GM10847 (cell line): ENCODE measurements around the gene TSSK2.

Experiments used
- POLR2A ChIP-seq: IDR thresholded peaks from 2 replicates; pipeline ENCODE4 v1.6.1; 2011; ENCODE audit not compliant: insufficient read length; ENCODE audit errors: extremely low read depth

TSSK2 gene

DNA sequence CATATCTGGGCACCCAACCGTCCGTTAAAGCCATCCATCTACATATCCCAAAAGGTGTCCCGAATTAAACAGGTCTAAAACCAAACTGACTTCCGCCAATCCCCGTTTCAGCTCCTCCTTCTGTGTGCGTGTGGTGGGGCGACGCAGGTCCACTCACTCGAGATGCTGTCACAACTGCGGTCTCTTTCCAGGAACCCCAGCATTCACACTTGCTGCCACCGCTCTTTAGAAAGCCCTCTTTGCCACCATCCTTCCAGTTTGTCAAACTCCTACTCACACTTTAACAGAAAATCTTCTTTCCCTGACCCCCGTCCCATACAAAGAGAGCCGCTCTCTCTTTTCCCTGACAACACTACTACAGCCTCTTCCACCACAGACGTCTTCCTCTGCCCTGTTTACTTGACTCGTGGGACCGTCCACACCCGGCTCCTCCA, 12.9 kb downstream of the TSSK2 start:
- TF ChIP-seq POLR2A = no peak

- no peak for TF ChIP-seq POLR2A
Observed at GRCh38 chr22:19146215-19146968, 15.3 kb downstream of the TSSK2 start.

- TF ChIP-seq POLR2A = no peak
Observed at GRCh38 chr22:19147195-19147780, 16.2 kb downstream of the TSSK2 start.

- no peak for TF ChIP-seq POLR2A
Observed at GRCh38 chr22:19148417-19149046, 17.4 kb downstream of the TSSK2 start.

GRCh38 chr22:19149047-19149883, 18.2 kb downstream of the TSSK2 start:
- no peak for TF ChIP-seq POLR2A

DNA sequence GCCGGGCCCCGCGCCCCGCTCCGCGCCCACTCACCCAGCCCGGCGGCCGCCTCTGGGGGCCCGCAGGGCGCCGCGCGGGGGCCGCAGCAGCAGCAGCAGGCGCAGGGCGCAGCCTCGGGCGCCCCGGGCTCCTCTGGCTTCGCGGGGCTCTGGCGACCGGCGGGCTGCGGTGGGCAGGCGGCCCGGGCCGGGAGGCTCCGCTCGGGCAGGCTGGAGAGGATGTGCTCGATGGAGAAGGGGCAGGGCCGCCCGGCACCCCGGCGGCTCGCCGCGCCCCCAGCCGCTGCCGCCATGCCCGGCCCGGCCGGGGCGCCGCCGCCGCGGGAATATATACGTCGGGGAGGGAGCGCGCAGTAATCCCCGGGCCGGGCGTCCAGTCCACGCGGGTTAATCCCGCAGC, 18.9 kb downstream of the TSSK2 start, which contains the start of gene GSC2:
Gene GSC2, minus strand, starts transcription at position 302 of the 400 bp plus-strand sequence. Its CDS starts 9 bp downstream, at position 293.
- no peak for TF ChIP-seq POLR2A

DNA sequence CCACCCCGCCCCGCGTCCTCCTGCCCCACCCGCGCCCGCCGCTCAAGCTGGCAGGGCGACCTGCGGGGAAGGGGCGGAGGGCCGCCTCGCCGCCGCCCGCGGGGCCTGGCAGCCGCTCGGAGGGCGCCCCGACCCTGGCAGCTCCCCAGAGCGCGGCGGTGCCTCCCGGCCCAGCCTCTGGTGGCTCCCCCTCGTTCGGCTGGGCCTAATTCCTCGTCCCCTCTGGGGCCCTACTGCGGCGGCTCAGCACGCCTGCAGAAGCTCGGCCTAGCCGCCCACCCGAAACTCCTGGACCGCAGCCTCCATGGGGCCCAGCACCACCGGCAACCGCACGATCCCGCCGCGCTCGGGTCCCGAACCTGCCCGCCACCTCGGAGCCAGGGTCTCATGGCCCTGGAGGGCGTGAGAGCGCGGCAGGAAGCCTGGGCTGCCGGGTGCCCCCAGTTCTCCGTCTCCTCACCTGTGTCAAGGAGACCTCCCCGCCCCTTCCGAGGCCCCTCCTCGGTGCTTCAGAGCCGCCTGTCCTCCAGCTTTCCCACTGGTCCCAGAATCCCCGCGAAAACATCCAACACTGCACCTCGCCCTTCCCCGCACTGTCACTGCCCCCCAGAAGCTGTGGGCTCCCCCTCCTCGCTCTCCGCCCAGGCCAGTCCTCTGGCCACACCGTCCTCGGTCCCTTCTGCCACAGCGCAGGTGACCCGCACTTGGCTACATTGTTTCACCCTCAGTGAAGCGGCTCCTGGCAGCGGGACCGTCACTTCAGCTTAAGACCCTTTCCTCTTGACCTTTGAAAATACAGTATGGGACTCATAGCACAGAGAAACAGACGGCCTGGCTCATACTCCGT, 19.6 kb downstream of the TSSK2 start:
- no peak for TF ChIP-seq POLR2A

DNA sequence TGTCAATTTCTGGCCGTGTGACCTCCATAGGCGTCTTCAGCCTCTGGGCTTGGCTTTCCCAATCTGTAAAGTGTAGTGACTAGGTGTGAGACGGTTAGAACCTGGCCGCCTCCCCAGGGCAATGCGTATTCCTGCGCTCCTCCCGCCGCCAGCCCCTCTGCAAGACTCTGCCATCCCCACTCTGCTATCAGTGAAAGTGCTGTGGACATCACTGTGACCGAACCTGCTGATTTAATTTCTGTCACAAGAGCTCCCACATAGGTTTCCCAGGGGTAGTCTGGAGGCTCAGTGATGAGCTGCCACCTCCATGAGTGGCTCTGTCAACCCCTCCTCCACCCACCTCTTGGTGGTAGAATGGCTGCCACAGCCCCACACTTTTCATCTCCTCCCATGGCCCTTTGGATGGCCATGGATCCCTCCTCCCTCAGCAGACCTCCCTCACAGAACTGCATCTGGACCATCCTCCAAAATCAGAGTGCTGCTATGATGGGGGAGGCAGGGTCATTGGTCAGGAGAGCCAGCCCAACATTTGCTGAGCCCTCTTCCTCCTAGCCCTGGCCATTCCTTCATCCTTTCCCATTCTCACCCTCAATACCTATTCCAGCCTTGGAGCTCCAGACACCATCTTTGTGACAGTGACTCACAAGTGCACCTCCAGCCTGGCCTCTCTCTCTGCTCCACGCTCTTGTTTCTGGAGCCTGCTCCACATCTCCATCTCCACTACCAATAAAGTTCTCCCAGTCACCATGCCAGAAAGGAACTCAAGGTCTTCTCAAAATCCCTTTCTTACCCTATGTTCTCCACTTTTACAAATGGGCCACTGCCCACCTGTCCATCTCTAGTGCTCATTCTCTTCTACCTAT, 20.5 kb downstream of the TSSK2 start:
- no peak for TF ChIP-seq POLR2A

DNA sequence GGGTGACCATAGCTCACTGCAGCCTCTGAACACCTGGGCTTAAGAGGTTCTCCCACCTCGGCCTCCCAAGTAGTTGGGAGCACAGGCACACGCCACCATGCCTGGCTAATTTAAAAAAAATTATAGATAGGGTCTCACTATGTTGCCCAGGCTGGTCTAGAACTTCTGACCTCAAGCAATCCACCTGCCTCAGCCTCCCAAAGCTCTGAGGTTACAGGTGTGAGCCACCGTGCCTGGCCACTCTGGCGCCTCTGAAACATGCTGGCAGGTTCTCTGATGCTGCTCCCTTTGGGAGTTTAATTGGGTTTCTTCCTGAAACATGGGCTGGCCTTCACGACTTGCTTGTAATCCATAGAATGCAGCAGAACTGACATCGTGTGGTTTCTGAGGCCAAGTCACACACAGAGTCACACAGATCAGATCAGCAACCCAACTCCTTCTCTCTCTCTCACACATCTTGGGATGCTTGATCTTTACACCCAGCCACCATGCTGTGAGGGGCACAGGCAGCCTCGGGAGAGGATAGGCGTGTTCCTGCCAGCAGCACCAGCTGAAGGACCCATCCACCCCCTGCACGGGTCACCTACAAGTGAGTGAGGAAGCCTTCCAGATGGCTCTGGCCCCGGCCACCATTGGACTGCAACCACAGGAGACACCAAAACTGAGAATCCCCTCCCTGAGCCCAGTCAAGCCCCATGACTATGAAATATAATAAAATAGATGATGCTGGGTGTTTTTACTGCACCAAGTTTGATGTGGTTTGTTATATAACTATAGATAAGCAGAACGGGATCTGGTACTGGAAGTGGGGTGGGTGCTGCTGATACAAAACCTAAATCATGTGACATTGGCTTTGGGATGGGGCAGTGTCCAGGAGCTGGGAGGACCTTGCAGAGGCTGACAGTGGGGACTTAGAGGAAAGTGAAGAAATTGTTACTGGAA, 22.1 kb downstream of the TSSK2 start:
- no peak for TF ChIP-seq POLR2A

DNA sequence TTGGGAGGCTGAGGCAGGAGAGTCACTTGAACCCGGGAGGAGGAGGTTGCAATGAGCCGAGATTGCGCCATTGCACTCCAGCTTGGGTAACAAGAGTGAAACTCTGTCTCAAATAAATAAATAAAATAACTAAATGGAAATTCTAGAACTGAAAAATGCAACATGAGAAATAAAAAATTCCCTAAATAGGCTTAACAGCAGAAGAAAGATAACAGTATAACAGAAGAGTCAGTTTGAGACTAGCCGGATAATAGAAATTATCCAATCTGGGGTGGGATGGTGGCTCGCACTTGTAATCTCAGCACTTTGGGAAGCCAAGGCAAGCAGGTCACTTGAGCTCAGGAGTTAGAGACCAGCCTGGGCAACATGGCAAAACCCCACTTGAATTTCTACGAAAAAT, 33.3 kb downstream of the TSSK2 start:
- TF ChIP-seq POLR2A = no peak

- TF ChIP-seq POLR2A = no peak
Observed at GRCh38 chr22:19166421-19166820, 35.3 kb downstream of the TSSK2 start.

- no peak for TF ChIP-seq POLR2A
Observed at GRCh38 chr22:19167106-19167869, 36.2 kb downstream of the TSSK2 start.
